ENCODE results near the gene UBE2QL1.

Gene UBE2QL1

GRCh38 chr5:6542421-6543345, 94.0 kb downstream of the UBE2QL1 start:
- TF ChIP-seq POLR2A (IDR thresholded peaks at IDR 0.05; ENCODE audit: low read depth, low read length) (no peak), POU2F2 (IDR thresholded peaks at IDR 0.05; ENCODE audit: low read depth, low read length) (no peak), SPI1 (IDR thresholded peaks at IDR 0.05; ENCODE audit: low read depth, low read length) (no peak), POLR2AphosphoS5 (IDR thresholded peaks at IDR 0.05; ENCODE audit: low read depth, low read length) (no peak), PAX5 (IDR thresholded peaks at IDR 0.05; ENCODE audit: insufficient read depth, low read length, severe bottlenecking) (no peak), TAF1 (IDR thresholded peaks at IDR 0.05; ENCODE audit: low read depth, low read length) (no peak)

GRCh38 chr5:6543346-6543730, 94.7 kb downstream of the UBE2QL1 start:
- DNase-seq (ENCODE audit: insufficient read length, low spot score) (no peak), FAIRE-seq (no peak)
- TF ChIP-seq TAF1 (IDR thresholded peaks at IDR 0.05; ENCODE audit: low read depth, low read length) (no peak), SPI1 (IDR thresholded peaks at IDR 0.05; ENCODE audit: low read depth, low read length) (no peak), POLR2AphosphoS5 (IDR thresholded peaks at IDR 0.05; ENCODE audit: low read depth, low read length) (no peak), POU2F2 (IDR thresholded peaks at IDR 0.05; ENCODE audit: low read depth, low read length) (no peak), PAX5 (IDR thresholded peaks at IDR 0.05; ENCODE audit: insufficient read depth, low read length, severe bottlenecking) (no peak), POLR2A (IDR thresholded peaks at IDR 0.05; ENCODE audit: low read depth, low read length) (no peak)

More at GRCh38 chr5:6542421-6543345, 94.0 kb downstream of the UBE2QL1 start:
- no peak for DNase-seq (ENCODE audit: insufficient read length, low spot score)
- no peak for FAIRE-seq

GRCh38 chr5:6543830-6544560, 95.3 kb downstream of the UBE2QL1 start:
- FAIRE-seq (no peak), DNase-seq (ENCODE audit: insufficient read length, low spot score) (no peak)
- TF ChIP-seq SPI1 (IDR thresholded peaks at IDR 0.05; ENCODE audit: low read depth, low read length), result no peak
- no peak for TF ChIP-seq POLR2A (IDR thresholded peaks at IDR 0.05; ENCODE audit: low read depth, low read length)
- no peak for TF ChIP-seq PAX5 (IDR thresholded peaks at IDR 0.05; ENCODE audit: insufficient read depth, low read length, severe bottlenecking)
- no peak for TF ChIP-seq TAF1 (IDR thresholded peaks at IDR 0.05; ENCODE audit: low read depth, low read length)
- TF ChIP-seq POLR2AphosphoS5 (IDR thresholded peaks at IDR 0.05; ENCODE audit: low read depth, low read length), result no peak

Data from GM12891 (cell line).